Bone marrow (tissue), 2 donors: ENCODE results near the gene SLC7A6.

Experiments
- DNase-seq, 2 donors: peaks; one replicate each; lab custom pipeline; 2025; lab: John Stamatoyannopoulos, UW

SLC7A6 gene

GRCh38 chr16:68235108-68235886 lies 29.0 kb upstream of the SLC7A6 start:
- DNase-seq = no peak

GRCh38 chr16:68235887-68236136 lies 28.5 kb upstream of the SLC7A6 start, which contains the start of gene ESRP2:
Gene ESRP2, minus strand, starts transcription at chr16:68236127. Its CDS starts 82 bp downstream, at chr16:68236045.
- no peak for DNase-seq

- no peak for DNase-seq
These were observed 28.0 kb upstream of the SLC7A6 start for GRCh38 chr16:68236137-68236825.

- DNase-seq = no peak
These were observed 27.5 kb upstream of the SLC7A6 start for GRCh38 chr16:68236826-68237242.

GRCh38 chr16:68237243-68238028 lies 26.9 kb upstream of the SLC7A6 start:
- DNase-seq = peak; percentile 75 to 76

GRCh38 chr16:68238029-68238345 lies 26.3 kb upstream of the SLC7A6 start:
- DNase-seq = no peak

GRCh38 chr16:68242085-68242484 lies 22.2 kb upstream of the SLC7A6 start:
- no peak for DNase-seq

- no peak for DNase-seq
These were observed 21.1 kb upstream of the SLC7A6 start for GRCh38 chr16:68242926-68243858.

GRCh38 chr16:68244481-68244902 lies 19.8 kb upstream of the SLC7A6 start:
- DNase-seq = no peak

- peak; percentile 83 to 89 for DNase-seq
These were observed 19.1 kb upstream of the SLC7A6 start, which contains the start of gene PLA2G15 for GRCh38 chr16:68244903-68245853. Gene PLA2G15, plus strand, starts transcription at chr16:68245373. Its CDS starts 54 bp downstream, at chr16:68245427.

GRCh38 chr16:68246121-68246520 lies 18.2 kb upstream of the SLC7A6 start:
- DNase-seq = no peak

- no peak for DNase-seq
These were observed 17.7 kb upstream of the SLC7A6 start for GRCh38 chr16:68246666-68247065.

- no peak for DNase-seq
These were observed 16.9 kb upstream of the SLC7A6 start for GRCh38 chr16:68247400-68247799.

- DNase-seq = no peak
These were observed 16.4 kb upstream of the SLC7A6 start for GRCh38 chr16:68247932-68248331.

GRCh38 chr16:68249371-68249770 lies 15.0 kb upstream of the SLC7A6 start:
- no peak for DNase-seq

- DNase-seq = no peak
These were observed 13.4 kb upstream of the SLC7A6 start for GRCh38 chr16:68250951-68251350.

- DNase-seq = no peak
These were observed 12.5 kb upstream of the SLC7A6 start for GRCh38 chr16:68251832-68252231.

- no peak for DNase-seq
These were observed 11.9 kb upstream of the SLC7A6 start for GRCh38 chr16:68252383-68252782.

GRCh38 chr16:68253721-68254120 lies 10.6 kb upstream of the SLC7A6 start:
- DNase-seq = no peak

GRCh38 chr16:68255712-68256111 lies 8.6 kb upstream of the SLC7A6 start:
- no peak for DNase-seq
